Activated naive CD8-positive, alpha-beta T cell treated with anti-CD3 and anti-CD28 coated beads, Interleukin-2, amount 50 U/mL, for 24 hours (primary cell): ENCODE results near the gene SHANK1.

ENCODE experiments used
- ATAC-seq: fragments of 150-1000 bp; cut with Tn5 transposase; one replicate; pipeline ENCODE4 v1.10.0; 2021
- DNase-seq: peaks from one replicate; pipeline ENCODE4 v3.0.0; 2021
- H3K27ac Mint-ChIP-seq: one replicate; pipeline ENCODE4 v1.8.0; 2021; ENCODE audit warnings: mild to moderate bottlenecking, mixed read lengths
- H3K27me3 Mint-ChIP-seq: one replicate; pipeline ENCODE4 v1.8.0; 2021; ENCODE audit warnings: mixed read lengths
- H3K36me3 Mint-ChIP-seq: one replicate; pipeline ENCODE4 v1.8.0; 2021; ENCODE audit warnings: low read depth, mixed read lengths
- H3K4me1 Mint-ChIP-seq: one replicate; pipeline ENCODE4 v1.8.0; 2021; ENCODE audit warnings: mixed read lengths
- H3K4me3 Mint-ChIP-seq: one replicate; pipeline ENCODE4 v1.8.0; 2021; ENCODE audit warnings: mild to moderate bottlenecking, moderate library complexity, mixed read lengths
- H3K9me3 Mint-ChIP-seq: one replicate; pipeline ENCODE4 v1.8.0; 2021; ENCODE audit warnings: mixed read lengths

The SHANK1 gene

GRCh38 chr19:50668879-50669278, 50.7 kb downstream of the SHANK1 start:
- Mint-ChIP-seq H3K4me1 (no peaks in the 10 kb centered on the region), H3K27ac (no peak overlapping the region), H3K4me3 (no peak overlapping the region), H3K9me3 (no peaks in the 10 kb centered on the region), H3K36me3 (peaks cover 2% of the 10 kb centered on the region), H3K27me3 (peaks cover 54% of the 10 kb centered on the region)
- DNase-seq, result no peak
- no peak for ATAC-seq

GRCh38 chr19:50668416-50668815, 51.2 kb downstream of the SHANK1 start:
- Mint-ChIP-seq H3K27me3 (peaks cover 55% of the 10 kb centered on the region), H3K27ac (no peak overlapping the region), H3K4me1 (no peaks in the 10 kb centered on the region)

DNA sequence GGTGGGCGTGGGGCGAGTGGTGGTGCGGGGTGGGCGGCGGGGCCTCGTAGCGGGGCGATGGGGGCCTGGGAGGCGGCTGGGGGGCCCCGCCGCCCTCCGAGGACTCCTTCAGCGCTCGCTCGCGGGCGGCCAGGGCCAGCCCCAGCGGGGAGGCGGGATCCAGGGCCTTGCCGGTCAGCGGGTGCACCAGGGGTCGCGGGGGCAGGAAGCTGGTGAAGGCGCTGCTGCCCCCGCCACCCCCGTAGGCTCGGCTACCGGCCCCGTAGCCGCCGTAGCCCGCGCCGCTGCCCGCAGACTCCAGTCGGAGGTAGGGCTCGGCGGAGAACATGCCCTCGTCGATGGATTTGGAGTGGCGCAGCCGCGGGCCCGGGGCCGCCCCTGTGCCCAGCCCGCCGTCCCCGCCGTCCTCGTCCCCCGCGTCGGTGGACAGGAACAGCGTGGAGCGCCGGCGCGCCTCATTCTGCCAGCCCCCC, 51.8 kb downstream of the SHANK1 start:
- Mint-ChIP-seq H3K27me3 (peaks cover 55% of the 10 kb centered on the region), H3K36me3 (peaks cover 2% of the 10 kb centered on the region)
- no peak for ATAC-seq

More at GRCh38 chr19:50668416-50668815, 51.2 kb downstream of the SHANK1 start:
- Mint-ChIP-seq H3K4me3 (no peak overlapping the region), H3K36me3 (peaks cover 2% of the 10 kb centered on the region), H3K9me3 (no peaks in the 10 kb centered on the region)
- DNase-seq, result no peak
- ATAC-seq, result no peak

GRCh38 chr19:50667177-50667758, 52.3 kb downstream of the SHANK1 start:
- no peaks in the 10 kb centered on the region for H3K9me3 Mint-ChIP-seq
- DNase-seq, result no peak
- peaks cover 2% of the 10 kb centered on the region for H3K36me3 Mint-ChIP-seq
- peaks cover 55% of the 10 kb centered on the region for H3K27me3 Mint-ChIP-seq
- H3K27ac Mint-ChIP-seq, result no peak overlapping the region
- ATAC-seq, result no peak
- H3K4me3 Mint-ChIP-seq, result no peak overlapping the region
- H3K4me1 Mint-ChIP-seq, result no peaks in the 10 kb centered on the region

More for the DNA sequence above, 51.8 kb downstream of the SHANK1 start:
- Mint-ChIP-seq H3K4me3 (no peak overlapping the region), H3K27ac (no peak overlapping the region), H3K4me1 (no peaks in the 10 kb centered on the region), H3K9me3 (no peaks in the 10 kb centered on the region)
- DNase-seq, result no peak

GRCh38 chr19:50666346-50667176, 53.0 kb downstream of the SHANK1 start:
- no peaks in the 10 kb centered on the region for H3K4me1 Mint-ChIP-seq
- DNase-seq, result no peak
- H3K4me3 Mint-ChIP-seq, result no peak overlapping the region
- H3K27ac Mint-ChIP-seq, result no peak overlapping the region
- H3K36me3 Mint-ChIP-seq, result peaks cover 2% of the 10 kb centered on the region
- H3K27me3 Mint-ChIP-seq, result peaks cover 49% of the 10 kb centered on the region
- ATAC-seq, result no peak
- H3K9me3 Mint-ChIP-seq, result no peaks in the 10 kb centered on the region

- ATAC-seq (no peak), DNase-seq (no peak)
- Mint-ChIP-seq H3K36me3 (peaks cover under 1% of the 10 kb centered on the region), H3K9me3 (no peaks in the 10 kb centered on the region), H3K27me3 (peaks cover 46% of the 10 kb centered on the region), H3K4me1 (peaks cover under 1% of the 10 kb centered on the region), H3K4me3 (no peak overlapping the region), H3K27ac (no peak overlapping the region)
These were observed 55.4 kb downstream of the SHANK1 start for GRCh38 chr19:50664204-50664603.

- Mint-ChIP-seq H3K27me3 (peaks cover 47% of the 10 kb centered on the region), H3K27ac (no peak overlapping the region), H3K4me1 (peaks cover 5% of the 10 kb centered on the region), H3K9me3 (peaks cover under 1% of the 10 kb centered on the region), H3K4me3 (no peak overlapping the region), H3K36me3 (no peaks in the 10 kb centered on the region)
- no peak for ATAC-seq
- no peak for DNase-seq
These were observed 56.2 kb downstream of the SHANK1 start for GRCh38 chr19:50663482-50663790.

DNA sequence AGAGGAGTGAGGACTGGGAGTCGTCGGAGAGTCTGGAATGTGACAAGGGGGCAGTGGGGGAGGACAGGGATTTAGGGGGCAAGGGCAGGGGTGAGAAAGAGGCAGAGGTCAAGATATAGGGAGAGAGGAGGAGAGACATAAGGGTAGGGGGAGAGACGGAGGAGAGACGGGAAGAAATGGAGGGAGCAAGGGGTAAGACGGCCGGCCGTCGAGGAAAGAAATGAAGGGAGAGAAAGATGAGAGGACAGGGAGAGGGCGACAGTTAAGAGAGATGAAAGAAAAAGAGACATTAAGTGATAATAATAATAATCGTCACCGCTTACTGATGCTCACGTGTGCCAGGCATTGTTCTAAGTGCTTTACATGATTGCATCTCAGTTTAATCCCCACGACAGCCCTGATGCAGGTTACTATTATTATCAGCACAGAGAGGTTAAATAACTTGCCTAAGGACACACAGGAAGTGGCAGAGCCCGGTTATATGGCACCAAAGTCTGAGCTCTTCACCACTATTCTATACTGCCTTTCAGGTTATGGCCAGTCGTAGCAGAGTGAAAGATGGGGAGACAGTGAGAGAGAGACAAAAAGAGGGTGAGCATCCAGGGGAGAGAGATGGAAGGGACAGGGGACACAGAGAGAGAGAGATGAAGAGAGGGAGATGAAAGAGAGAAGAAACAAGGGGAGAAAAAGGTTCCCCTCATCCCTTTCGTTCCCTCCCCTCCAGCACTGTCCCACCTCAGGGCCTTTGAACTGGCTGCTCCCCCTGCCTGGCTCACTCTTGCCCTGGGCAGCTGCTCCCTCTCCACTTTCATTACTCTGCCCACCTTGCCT, 56.7 kb downstream of the SHANK1 start:
- no peak overlapping the region for H3K4me3 Mint-ChIP-seq
- ATAC-seq, result no peak
- peaks cover 11% of the 10 kb centered on the region for H3K4me1 Mint-ChIP-seq
- H3K9me3 Mint-ChIP-seq, result peaks cover 4% of the 10 kb centered on the region
- H3K27me3 Mint-ChIP-seq, result peaks cover 52% of the 10 kb centered on the region
- DNase-seq, result no peak
- peaks cover 4% of the 10 kb centered on the region for H3K36me3 Mint-ChIP-seq
- no peak overlapping the region for H3K27ac Mint-ChIP-seq

DNA sequence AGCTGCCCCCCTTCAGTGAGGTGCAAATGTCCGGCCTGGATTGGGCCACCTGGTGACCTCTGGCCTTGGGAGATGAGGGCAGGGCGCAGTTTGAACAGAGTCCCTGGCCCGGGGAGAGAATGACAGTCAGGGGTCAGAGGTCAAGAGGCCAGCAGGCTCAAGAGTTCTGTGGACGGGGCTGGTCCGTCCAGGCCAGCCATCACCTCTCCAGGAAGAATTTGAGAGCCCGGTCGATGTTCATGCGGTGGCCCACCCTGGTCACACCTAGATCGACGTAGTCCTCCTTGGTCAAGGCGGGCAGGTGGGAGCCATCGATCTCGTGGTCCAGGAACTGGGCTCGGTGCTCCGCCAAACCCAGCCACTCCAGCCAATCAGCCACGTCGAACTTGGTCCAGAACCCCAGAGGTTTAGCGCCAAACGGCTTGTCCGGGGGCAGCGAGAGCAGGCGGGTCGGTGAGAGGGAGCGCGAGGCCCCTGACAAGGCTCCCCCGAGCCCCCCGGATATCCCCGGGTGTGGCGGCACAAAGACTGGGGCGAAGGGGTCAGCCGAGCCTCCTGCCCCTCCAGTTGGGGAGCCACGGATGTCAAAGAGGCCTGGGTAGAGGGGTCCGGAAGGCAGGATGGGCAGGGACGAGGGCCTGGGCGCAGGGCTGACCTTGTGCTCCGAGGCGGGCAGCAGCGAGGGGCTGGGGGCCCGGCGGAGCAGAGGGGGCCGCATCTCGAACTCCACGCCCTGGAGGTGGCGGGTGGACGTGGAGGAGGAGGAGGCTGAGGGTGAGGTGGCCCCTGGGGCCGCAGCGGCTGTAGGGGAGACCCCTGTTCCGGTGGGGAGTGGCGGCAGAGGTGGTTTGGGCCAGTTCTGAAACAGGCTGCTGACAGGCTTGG, 57.6 kb downstream of the SHANK1 start:
- Mint-ChIP-seq H3K27ac (no peak overlapping the region), H3K9me3 (peaks cover 11% of the 10 kb centered on the region), H3K36me3 (peaks cover 8% of the 10 kb centered on the region), H3K4me3 (no peak overlapping the region), H3K27me3 (peaks cover 61% of the 10 kb centered on the region), H3K4me1 (peaks cover 20% of the 10 kb centered on the region)
- ATAC-seq, result no peak
- no peak for DNase-seq

DNA sequence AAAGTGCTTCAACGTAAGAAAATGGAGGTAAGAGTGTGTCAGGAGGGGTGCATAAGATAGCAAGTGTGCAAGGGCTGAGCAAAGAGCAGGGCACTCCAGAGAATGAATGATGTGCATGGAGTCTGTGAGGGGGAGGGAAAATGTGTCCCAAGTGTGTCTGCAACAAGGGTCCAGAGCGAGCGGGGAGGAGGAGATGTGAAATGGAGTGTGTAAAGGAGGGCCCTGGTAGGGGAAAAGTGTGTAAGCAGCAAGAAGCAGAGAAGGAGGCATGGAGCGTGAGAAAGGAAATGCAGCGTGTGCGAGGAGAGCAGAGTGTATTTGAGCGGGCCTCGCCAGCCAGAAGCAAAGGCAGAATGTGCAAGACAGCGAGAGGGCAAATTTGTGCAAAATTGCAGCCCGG, 58.6 kb downstream of the SHANK1 start:
- DNase-seq (no peak), ATAC-seq (no peak)
- Mint-ChIP-seq H3K27ac (no peak overlapping the region), H3K9me3 (peaks cover 11% of the 10 kb centered on the region), H3K36me3 (peaks cover 8% of the 10 kb centered on the region), H3K4me3 (no peak overlapping the region), H3K4me1 (peaks cover 20% of the 10 kb centered on the region), H3K27me3 (peaks cover 68% of the 10 kb centered on the region)

DNA sequence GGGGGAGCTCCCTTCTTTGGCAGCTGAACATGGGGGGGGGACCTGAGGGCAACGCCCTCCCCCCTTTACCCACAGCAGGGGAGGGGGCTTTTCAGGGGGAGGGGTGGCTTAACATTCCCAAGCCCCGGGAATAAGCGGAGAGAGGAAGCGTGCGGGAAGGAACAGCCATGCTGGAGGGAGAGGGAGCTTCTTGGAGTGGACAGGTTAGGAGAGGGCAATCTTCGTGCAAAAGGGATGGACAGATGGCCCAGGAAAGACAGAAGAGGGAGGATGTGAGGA, 59.6 kb downstream of the SHANK1 start:
- Mint-ChIP-seq H3K9me3 (peaks cover 11% of the 10 kb centered on the region), H3K27ac (no peak overlapping the region), H3K27me3 (peaks cover 70% of the 10 kb centered on the region), H3K4me1 (peaks cover 20% of the 10 kb centered on the region), H3K4me3 (no peak overlapping the region), H3K36me3 (peaks cover 8% of the 10 kb centered on the region)
- ATAC-seq, result no peak
- no peak for DNase-seq

- Mint-ChIP-seq H3K27ac (no peak overlapping the region), H3K4me1 (peaks cover 20% of the 10 kb centered on the region), H3K27me3 (peaks cover 72% of the 10 kb centered on the region), H3K4me3 (peak overlapping the region; percentile 21), H3K9me3 (peaks cover 11% of the 10 kb centered on the region), H3K36me3 (peaks cover 8% of the 10 kb centered on the region)
- no peak for DNase-seq
- ATAC-seq, result no peak
These were observed 60.1 kb downstream of the SHANK1 start for GRCh38 chr19:50659318-50660087.

- Mint-ChIP-seq H3K9me3 (peaks cover 11% of the 10 kb centered on the region), H3K4me3 (peak overlapping the region; percentile 85), H3K4me1 (peaks cover 20% of the 10 kb centered on the region), H3K27me3 (peaks cover 72% of the 10 kb centered on the region), H3K36me3 (peaks cover 8% of the 10 kb centered on the region), H3K27ac (peak overlapping the region; percentile 91)
- DNase-seq, result peak; percentile 80
- peak; percentile 57 for ATAC-seq
These were observed 60.9 kb downstream of the SHANK1 start for GRCh38 chr19:50658441-50659317.
